Colonic mucosa (tissue), 4 donors: ENCODE data around the gene CETN3. TPM values are rescaled to one million over a fixed set of nuclear protein-coding genes. Genes with fewer than 3 reads are reported as not detected.

ENCODE experiments used
- DNase-seq: peaks from one replicate; pipeline ENCODE4 v3.0.0-alpha.2; 2020
- H3K27ac ChIP-seq: fragments of 200-600 bp; one replicate; pipeline ENCODE4 v1.8.0; 2021
- H3K27me3 ChIP-seq: fragments of 200-600 bp; one replicate; pipeline ENCODE4 v1.8.0; 2021
- H3K36me3 ChIP-seq: fragments of 200-600 bp; one replicate; pipeline ENCODE4 v1.8.0; 2021
- H3K4me1 ChIP-seq: fragments of 200-600 bp; one replicate; pipeline ENCODE4 v1.8.0; 2021; ENCODE audit warnings: mild to moderate bottlenecking
- H3K4me3 ChIP-seq: fragments of 200-600 bp; one replicate; pipeline ENCODE4 v1.8.0; 2021
- H3K9ac ChIP-seq, 2 donors: one replicate each; pipeline ENCODE4 v1.7.0; 2013; ENCODE audit warnings: control low read depth in 2 of 2, low read depth in 2 of 2, low read length in 2 of 2
- H3K9me3 ChIP-seq: fragments of 200-600 bp; one replicate; pipeline ENCODE4 v1.8.0; 2021
- CTCF ChIP-seq: fragments of 200-600 bp; IDR thresholded peaks from one replicate; pipeline ENCODE4 v1.8.0; 2022; ENCODE audit warnings: antibody characterized with exemption, mild to moderate bottlenecking
- intact Hi-C: fragments of 100-400 bp; cut with DNase I; formaldehyde crosslinking; loops from one replicate; pipeline ENCODE4 v1.14.1; 2022
- total RNA-seq, 2 donors: library from RNA; stranded (reverse); fragmentation: NEBNext Ultra II Directional in 1 of 2; extraction: Animal tissue kit (Norgen Biotek cat#: 25700) in 1 of 2; gene quantifications; one replicate each; pipeline ENCODE4 v1.2.1, GENCODE V29; 2021
- donor health status: healthy.
- donor health status: DM: no; HTN: no; CAD: no.
- donor health status: DM: no; HTN: no; CAD: no.

Gene CETN3
- 10 to 100 TPM; 18.2 to 25.7 TPM for total RNA-seq

DNA sequence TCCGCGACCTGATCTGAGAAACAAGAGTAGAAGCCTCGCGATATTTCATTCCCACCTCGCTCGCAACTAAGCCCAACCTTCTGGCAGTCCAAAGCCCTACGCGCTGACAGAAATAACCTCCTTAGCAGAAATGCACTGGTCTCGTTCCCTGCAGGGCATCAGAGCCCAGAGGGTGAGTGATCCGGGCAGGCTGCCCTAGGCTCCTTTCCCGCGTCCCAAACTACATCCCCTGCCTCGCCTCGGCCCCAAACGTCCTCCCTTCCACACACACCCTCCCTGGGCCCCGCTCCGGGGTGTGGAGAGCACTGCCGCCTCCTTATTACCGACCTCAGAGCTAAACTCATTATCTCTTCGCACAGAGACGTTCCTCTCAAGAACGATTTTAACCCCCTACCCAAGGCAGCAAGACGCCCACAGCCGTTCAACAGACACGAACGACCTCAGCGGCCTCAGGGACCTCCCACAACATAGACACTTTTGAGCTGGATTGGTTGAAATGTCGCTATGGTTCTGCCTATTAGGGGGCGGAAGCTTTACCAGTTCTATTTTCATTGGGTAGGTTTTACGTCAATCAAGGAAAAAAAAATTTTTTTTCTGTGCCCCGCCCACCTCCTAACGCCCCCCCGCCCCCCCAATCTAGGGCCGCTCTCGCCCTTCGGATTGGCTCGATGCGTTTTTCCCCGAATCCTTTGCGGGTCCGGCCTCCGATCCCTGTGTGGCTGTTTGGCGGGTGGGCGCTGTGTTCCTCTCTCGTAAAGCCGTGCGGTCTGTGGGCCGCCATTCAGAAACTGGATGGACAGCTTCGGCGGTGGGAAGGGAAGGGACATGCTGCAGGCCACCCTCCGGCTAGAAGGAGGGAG lies at the start of gene CETN3:
Gene CETN3 (minus strand): TSS at position 439 of the 860 bp plus-strand sequence. CDS start 95 bp downstream, at position 344.
- no peak for TF ChIP-seq CTCF
- no peaks in the 10 kb centered on the region for H3K27me3 ChIP-seq
- peak within 1 kb of the TSS; percentile 97 for H3K27ac ChIP-seq
- peak within 1 kb of the TSS; percentile 96 to 99 for H3K9ac ChIP-seq
- no peaks in the 10 kb centered on the region for H3K36me3 ChIP-seq
- no peaks in the 10 kb centered on the region for H3K4me1 ChIP-seq
- peak within 1 kb of the TSS; percentile 73 for H3K4me3 ChIP-seq
- H3K9me3 ChIP-seq = no peaks in the 10 kb centered on the region
- intact Hi-C loops = loop anchor here (5.0 kb wide), 1 partner anchor 68 kb away; no protein-coding TSS in a partner anchor
- peak; percentile 94 for DNase-seq

- H3K27me3 ChIP-seq = no peaks in the 10 kb centered on the region
- no peak for TF ChIP-seq CTCF
- H3K4me1 ChIP-seq = no peaks in the 10 kb centered on the region
- no peak for DNase-seq
- no peak overlapping the region for H3K27ac ChIP-seq
- intact Hi-C loops = no loop called here
- H3K9me3 ChIP-seq = no peaks in the 10 kb centered on the region
- no peaks in the 10 kb centered on the region for H3K36me3 ChIP-seq
- no peak overlapping the region for H3K4me3 ChIP-seq
- no peak overlapping the region for H3K9ac ChIP-seq
Measured at GRCh38 chr5:90446961-90447360, 37.4 kb upstream of the CETN3 start.

- H3K27ac ChIP-seq = no peak overlapping the region
- no peaks in the 10 kb centered on the region for H3K4me1 ChIP-seq
- intact Hi-C loops = no loop called here
- no peak overlapping the region for H3K4me3 ChIP-seq
- no peaks in the 10 kb centered on the region for H3K36me3 ChIP-seq
- DNase-seq = no peak
- H3K9me3 ChIP-seq = no peaks in the 10 kb centered on the region
- H3K9ac ChIP-seq = no peak overlapping the region
- no peaks in the 10 kb centered on the region for H3K27me3 ChIP-seq
- no peak for TF ChIP-seq CTCF
Measured at GRCh38 chr5:90440644-90441043, 31.1 kb upstream of the CETN3 start.

GRCh38 chr5:90438100-90438499 lies 28.5 kb upstream of the CETN3 start:
- DNase-seq = no peak
- Histone ChIP-seq H3K27ac (no peak overlapping the region), H3K9ac (no peak overlapping the region), H3K4me3 (no peak overlapping the region), H3K9me3 (no peaks in the 10 kb centered on the region), H3K4me1 (no peaks in the 10 kb centered on the region), H3K36me3 (no peaks in the 10 kb centered on the region), H3K27me3 (no peaks in the 10 kb centered on the region)
- intact Hi-C loops = loop anchor here (5.0 kb wide), 1 partner anchor 164 kb away; no protein-coding TSS in a partner anchor
- no peak for TF ChIP-seq CTCF

GRCh38 chr5:90437663-90438062 lies 28.1 kb upstream of the CETN3 start:
- Histone ChIP-seq H3K27ac (no peak overlapping the region), H3K4me1 (no peaks in the 10 kb centered on the region), H3K4me3 (no peak overlapping the region), H3K9me3 (no peaks in the 10 kb centered on the region), H3K36me3 (no peaks in the 10 kb centered on the region), H3K27me3 (no peaks in the 10 kb centered on the region), H3K9ac (no peak overlapping the region)
- DNase-seq = no peak
- no peak for TF ChIP-seq CTCF
- intact Hi-C loops = loop anchor here (2.0 to 5.0 kb wide), 2 partner anchors 93 to 165 kb away; no protein-coding TSS in a partner anchor
